Left ventricle myocardium inferior (tissue), 1 donor: ENCODE results near the gene IGSF8. TPM values are rescaled to one million over a fixed set of nuclear protein-coding genes. Genes with fewer than 3 reads are reported as not detected.

ENCODE experiments used
- DNase-seq: peaks from one replicate; pipeline ENCODE4 v3.0.0-alpha.2; 2020
- H3K27ac ChIP-seq: fragments of 200-600 bp; replicated peaks from 2 replicates; pipeline ENCODE4 v1.8.0; 2021
- H3K27me3 ChIP-seq: fragments of 200-600 bp; 2 replicates; pipeline ENCODE4 v1.8.0; 2021; ENCODE audit warnings: low read depth
- H3K36me3 ChIP-seq: fragments of 200-600 bp; 2 replicates; pipeline ENCODE4 v1.8.0; 2021
- H3K4me1 ChIP-seq: fragments of 200-600 bp; 2 replicates; pipeline ENCODE4 v1.8.0; 2021
- H3K4me3 ChIP-seq: fragments of 200-600 bp; 2 replicates; pipeline ENCODE4 v1.8.0; 2021; ENCODE audit warnings: mild to moderate bottlenecking, moderate library complexity
- H3K9me3 ChIP-seq: fragments of 200-600 bp; replicated peaks from 2 replicates; pipeline ENCODE4 v1.8.0; 2021
- intact Hi-C: fragments of 100-400 bp; cut with micrococcal nuclease; formaldehyde crosslinking; loops from one replicate; pipeline ENCODE4 v1.11.0; 2022
- total RNA-seq: library from RNA; stranded (reverse); fragmentation: NEBNext Ultra II Directional; extraction: Animal tissue kit (Norgen Biotek cat#: 25700); gene quantifications from one replicate; pipeline ENCODE4 v1.2.1, GENCODE V29; 2021
- TF ChIP-seq, protein P1 (sequence below): fragments of 200-600 bp; IDR thresholded peaks from 2 replicates; pipeline ENCODE4 v1.8.0; 2021; ENCODE audit warnings: antibody characterized with exemption, mild to moderate bottlenecking, borderline replicate concordance
- donor health status: DM: no; HTN: yes; CAD: no; lungs with severe emphysema.

Gene IGSF8
- total RNA-seq, 1 donor from 2014 or later = 18.2 TPM

DNA sequence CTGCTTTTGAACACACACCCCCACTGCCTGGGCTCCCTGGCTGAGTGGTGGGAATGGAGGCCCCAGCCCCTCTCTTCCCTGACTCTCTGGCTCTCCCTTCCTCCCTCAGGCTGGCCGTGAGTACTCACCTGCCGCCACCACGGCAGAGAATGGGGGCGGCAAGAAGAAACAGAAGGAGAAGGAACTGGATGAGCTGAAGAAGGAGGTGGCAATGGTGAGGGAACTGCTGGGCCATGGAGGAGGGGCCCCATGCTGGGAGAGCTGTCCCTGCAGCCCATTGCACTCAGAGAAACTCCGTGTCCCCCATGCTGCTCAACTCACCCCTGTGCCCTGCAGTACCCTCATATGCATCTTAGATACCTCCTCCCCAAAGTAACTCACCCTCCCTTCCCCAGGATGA, 22.4 kb upstream of the IGSF8 start:
- Histone ChIP-seq H3K4me1 (peaks cover 89% of the 10 kb centered on the region), H3K36me3 (peaks cover 26% of the 10 kb centered on the region)

DNA sequence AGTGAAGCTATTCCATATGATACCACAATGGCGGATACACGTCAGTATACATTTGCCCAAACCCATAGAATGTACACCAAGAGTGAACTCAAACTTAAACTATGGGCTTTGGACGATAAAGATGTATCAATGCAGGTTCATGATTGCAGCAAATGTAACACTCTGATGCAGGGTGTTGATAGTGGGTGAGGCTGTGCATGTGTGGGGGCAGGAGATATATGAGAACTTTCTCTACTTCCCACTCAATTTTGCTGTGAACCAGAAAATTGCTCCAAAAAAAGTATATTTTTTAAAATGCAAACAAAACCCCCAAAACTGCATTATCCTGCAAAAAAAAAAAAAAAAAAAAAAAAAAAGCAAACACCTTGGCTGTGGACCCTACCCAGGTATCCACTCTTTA, 20.5 kb upstream of the IGSF8 start:
- no peaks in the 10 kb centered on the region for H3K9me3 ChIP-seq
- peaks cover 18% of the 10 kb centered on the region for H3K36me3 ChIP-seq
- intact Hi-C loops = no loop called here
- no peaks in the 10 kb centered on the region for H3K27me3 ChIP-seq
- TF ChIP-seq, protein P1, sequence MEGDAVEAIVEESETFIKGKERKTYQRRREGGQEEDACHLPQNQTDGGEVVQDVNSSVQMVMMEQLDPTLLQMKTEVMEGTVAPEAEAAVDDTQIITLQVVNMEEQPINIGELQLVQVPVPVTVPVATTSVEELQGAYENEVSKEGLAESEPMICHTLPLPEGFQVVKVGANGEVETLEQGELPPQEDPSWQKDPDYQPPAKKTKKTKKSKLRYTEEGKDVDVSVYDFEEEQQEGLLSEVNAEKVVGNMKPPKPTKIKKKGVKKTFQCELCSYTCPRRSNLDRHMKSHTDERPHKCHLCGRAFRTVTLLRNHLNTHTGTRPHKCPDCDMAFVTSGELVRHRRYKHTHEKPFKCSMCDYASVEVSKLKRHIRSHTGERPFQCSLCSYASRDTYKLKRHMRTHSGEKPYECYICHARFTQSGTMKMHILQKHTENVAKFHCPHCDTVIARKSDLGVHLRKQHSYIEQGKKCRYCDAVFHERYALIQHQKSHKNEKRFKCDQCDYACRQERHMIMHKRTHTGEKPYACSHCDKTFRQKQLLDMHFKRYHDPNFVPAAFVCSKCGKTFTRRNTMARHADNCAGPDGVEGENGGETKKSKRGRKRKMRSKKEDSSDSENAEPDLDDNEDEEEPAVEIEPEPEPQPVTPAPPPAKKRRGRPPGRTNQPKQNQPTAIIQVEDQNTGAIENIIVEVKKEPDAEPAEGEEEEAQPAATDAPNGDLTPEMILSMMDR = no peak
- H3K27ac ChIP-seq = peak overlapping the region; percentile 90
- DNase-seq = no peak
- peaks cover 89% of the 10 kb centered on the region for H3K4me1 ChIP-seq
- H3K4me3 ChIP-seq = peak overlapping the region; percentile 74

More for the DNA sequence above, 22.4 kb upstream of the IGSF8 start:
- TF ChIP-seq, protein P1 = no peak
- DNase-seq = no peak
- no peak overlapping the region for H3K4me3 ChIP-seq
- H3K9me3 ChIP-seq = no peaks in the 10 kb centered on the region
- H3K27me3 ChIP-seq = no peaks in the 10 kb centered on the region
- intact Hi-C loops = no loop called here
- peak overlapping the region; percentile 44 for H3K27ac ChIP-seq

DNA sequence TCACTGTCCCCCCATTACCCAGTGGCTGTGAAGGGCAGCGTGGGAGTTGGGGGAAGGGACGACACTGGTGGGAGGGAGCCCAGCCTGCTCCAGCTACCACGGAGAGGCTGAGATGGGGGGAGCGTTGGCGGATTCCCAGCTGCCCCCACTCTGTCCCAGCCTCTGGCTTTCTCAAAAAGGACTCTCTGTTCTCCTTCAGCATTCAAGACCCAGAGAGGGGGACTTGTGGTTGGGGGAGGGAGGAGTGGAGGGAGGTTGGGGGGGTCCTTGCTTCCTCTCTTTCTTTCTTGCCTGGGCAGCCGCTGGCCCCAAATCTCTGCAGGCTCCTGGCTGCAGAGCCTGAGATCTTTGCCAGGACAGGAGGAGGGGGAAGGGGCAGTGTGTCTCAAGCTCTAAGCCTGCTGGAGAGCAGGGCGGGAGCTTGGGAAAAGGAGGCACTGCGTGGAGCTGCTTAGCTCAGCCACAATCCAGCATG, 19.3 kb upstream of the IGSF8 start:
- Histone ChIP-seq H3K36me3 (peaks cover 7% of the 10 kb centered on the region), H3K27me3 (no peaks in the 10 kb centered on the region), H3K4me3 (peak overlapping the region; percentile 74), H3K9me3 (no peaks in the 10 kb centered on the region), H3K4me1 (peaks cover 87% of the 10 kb centered on the region), H3K27ac (peak overlapping the region; percentile 90)
- TF ChIP-seq, protein P1 = no peak
- intact Hi-C loops = no loop called here
- DNase-seq = peak; percentile 61

DNA sequence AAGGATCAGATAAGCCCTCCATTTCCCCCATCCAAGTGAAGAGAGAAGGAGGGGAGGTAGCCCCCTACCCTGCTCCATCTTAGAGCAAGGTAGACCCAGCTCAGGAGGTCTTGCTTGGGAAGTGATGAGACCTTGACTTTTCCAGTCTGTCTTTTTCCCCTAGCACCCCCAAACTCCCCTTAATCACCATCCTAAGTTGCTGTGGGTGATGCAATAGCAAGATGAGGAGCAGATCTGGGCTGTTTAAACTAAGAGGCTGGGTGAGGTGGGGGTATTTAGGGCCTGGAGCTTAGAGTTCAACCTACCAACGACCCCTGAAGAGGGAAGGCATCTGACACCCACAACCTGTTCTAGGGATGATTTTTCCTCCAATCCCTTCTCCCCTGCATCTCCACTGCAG, 18.9 kb upstream of the IGSF8 start:
- H3K27me3 ChIP-seq = no peaks in the 10 kb centered on the region
- peaks cover 7% of the 10 kb centered on the region for H3K36me3 ChIP-seq
- H3K27ac ChIP-seq = peak overlapping the region; percentile 90
- intact Hi-C loops = no loop called here
- H3K4me1 ChIP-seq = peaks cover 83% of the 10 kb centered on the region
- TF ChIP-seq, protein P1 = no peak
- H3K4me3 ChIP-seq = peak overlapping the region; percentile 74
- no peak for DNase-seq
- no peaks in the 10 kb centered on the region for H3K9me3 ChIP-seq

DNA sequence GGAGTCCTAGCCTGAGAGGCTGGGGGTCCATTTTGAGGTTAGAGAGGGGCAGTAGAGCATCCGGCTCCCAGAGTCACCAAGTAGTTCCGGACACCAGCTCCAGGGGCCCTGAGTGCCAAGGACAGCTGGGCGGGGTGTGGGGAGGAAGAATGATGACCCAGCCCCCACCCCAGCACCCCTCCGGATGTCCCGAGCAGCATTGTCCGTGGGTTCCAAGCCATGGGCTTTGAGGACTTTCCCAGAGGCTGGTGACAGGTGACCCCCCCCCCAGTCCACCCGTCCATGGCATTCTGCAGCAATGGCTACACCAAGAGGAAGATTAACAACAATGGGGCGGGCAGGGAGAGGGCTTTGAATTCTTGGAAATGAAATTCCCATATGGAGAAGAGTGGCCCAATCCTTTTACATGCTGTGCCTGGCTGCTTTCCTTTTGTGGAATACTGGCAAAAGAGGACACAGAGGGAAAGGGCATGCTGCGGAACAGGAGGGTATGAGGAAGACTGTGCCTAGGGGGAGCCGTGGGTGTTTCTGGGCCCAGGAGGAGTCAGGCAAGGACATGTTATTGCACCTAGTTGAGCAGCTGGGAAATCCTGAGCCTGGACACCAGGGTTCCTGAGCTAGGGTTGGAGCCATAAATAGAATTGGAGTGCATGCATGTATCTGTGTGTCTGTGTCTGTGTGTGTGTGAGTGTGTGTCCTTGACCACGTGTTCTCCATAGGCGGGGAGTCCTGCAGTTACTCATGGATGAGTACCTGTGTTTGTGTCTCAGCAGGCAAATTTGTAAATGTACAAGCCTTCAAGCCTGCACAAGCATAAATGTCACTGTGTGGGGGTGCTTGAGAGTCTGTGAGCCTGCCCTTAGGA, 18.1 kb upstream of the IGSF8 start:
- no peak for DNase-seq
- peaks cover 79% of the 10 kb centered on the region for H3K4me1 ChIP-seq
- H3K9me3 ChIP-seq = no peaks in the 10 kb centered on the region
- TF ChIP-seq, protein P1 = no peak
- no peaks in the 10 kb centered on the region for H3K27me3 ChIP-seq
- intact Hi-C loops = no loop called here
- H3K36me3 ChIP-seq = peaks cover 7% of the 10 kb centered on the region
- peak overlapping the region; percentile 74 for H3K4me3 ChIP-seq
- peak overlapping the region; percentile 90 for H3K27ac ChIP-seq
